Measurements from ENCODE around the gene NFATC1.

DNA sequence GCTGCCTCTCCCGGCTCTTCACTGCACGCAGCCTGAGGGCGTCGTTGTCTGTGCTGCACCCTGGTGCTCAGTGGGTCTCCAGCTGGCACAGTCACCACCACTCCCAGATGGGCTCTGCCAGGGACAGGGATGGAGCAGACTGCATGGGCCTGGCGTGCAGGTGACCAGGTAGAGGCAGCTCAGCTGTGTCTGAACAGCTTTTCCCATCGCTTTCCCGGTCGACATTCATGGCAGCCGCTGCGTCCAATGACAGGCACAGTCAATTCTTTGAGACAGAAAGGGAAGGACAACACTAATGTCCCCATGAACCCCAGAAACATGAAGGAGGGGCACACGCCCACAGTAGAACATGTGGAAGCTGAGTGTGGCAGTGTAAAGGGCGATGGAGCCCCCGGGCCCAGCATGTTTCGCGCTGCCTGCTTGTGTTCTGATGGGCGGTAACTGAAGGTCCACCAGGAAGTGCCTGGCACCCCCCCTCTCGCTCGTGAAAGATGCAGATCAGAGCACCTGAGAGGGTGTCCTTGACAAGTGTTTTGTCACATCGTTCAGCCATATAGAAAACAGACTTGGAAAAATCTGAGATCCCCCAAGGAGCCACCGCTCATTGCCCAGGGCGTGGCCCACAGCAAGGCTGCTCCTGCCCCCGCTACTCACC is 122.4 kb downstream of the NFATC1 start:
- no peak for TF ChIP-seq POLR2AphosphoS5 (IDR thresholded peaks at IDR 0.05)
- TF ChIP-seq, protein P1, sequence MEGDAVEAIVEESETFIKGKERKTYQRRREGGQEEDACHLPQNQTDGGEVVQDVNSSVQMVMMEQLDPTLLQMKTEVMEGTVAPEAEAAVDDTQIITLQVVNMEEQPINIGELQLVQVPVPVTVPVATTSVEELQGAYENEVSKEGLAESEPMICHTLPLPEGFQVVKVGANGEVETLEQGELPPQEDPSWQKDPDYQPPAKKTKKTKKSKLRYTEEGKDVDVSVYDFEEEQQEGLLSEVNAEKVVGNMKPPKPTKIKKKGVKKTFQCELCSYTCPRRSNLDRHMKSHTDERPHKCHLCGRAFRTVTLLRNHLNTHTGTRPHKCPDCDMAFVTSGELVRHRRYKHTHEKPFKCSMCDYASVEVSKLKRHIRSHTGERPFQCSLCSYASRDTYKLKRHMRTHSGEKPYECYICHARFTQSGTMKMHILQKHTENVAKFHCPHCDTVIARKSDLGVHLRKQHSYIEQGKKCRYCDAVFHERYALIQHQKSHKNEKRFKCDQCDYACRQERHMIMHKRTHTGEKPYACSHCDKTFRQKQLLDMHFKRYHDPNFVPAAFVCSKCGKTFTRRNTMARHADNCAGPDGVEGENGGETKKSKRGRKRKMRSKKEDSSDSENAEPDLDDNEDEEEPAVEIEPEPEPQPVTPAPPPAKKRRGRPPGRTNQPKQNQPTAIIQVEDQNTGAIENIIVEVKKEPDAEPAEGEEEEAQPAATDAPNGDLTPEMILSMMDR (IDR thresholded peaks at IDR 0.05) = no peak
